HG03196 (cell line): ENCODE results near the gene STIM2.
"Not testable (repeated sequence)": the region's sequence is repeated elsewhere in the genome, so short reads cannot be mapped to it uniquely, and the experiment has no call there.

ENCODE experiments used
- ATAC-seq: cut with Tn5 transposase; IDR thresholded peaks from one replicate; pipeline ENCODE4 v1.9.1; 2021; ENCODE audit not compliant: unreplicated experiment

The STIM2 gene

DNA sequence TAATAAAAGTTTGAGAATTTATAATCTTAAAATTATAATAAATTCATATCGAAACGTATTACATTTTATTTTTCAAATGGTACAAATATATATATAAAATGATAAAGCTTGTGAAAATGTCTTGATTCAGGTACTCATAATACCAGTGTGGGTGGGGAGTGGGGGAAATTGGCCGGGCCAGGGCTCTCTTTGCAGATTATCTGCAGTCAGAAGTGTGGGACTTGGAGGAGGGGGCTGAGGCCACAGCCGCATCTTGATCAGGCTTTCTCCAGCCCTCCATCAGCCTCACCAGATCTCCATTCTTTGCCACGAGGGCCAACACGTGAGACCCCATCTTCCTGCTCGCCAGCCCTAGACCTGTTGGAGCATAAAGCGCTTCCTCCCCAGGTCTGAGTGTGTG, 86.7 kb downstream of the STIM2 start:
- no peak for ATAC-seq

DNA sequence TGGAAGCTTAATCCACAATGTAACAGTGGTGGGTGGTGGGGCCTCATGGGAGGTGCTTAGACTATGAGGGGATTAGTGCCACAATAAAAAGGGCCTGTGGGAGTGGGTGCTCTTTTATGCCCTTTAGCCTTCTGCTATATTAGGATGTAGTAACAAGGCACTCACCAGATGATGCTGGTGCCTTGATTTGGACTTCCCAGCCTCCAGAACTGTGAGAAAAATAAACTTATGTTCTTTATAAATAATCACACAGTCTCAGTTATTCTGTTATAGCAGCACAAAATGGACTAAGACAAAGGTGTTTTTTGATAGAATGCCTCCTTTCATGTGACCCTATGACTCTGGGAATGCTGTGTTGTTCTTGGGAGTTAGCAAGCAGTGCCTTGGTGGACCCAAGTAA, 89.8 kb downstream of the STIM2 start:
- no peak for ATAC-seq

DNA sequence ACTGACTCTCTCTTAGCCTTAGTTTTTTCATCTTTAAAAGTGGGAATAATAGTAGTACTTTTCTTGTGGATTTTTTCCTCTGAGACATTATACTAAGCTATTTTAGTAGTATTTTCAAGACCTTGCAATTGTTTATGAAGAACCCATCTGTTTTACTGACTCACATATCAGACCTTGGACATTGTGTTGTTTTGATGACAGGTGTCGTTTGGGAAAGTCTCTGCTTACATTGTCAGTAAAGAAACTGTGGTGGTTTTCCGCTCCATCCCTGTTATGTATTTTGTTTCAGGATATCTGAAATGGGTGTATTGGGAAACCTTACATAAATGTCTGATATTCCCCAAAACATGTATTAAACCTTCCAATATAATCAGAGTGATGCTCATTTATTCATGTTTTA, 92.2 kb downstream of the STIM2 start:
- no peak for ATAC-seq

DNA sequence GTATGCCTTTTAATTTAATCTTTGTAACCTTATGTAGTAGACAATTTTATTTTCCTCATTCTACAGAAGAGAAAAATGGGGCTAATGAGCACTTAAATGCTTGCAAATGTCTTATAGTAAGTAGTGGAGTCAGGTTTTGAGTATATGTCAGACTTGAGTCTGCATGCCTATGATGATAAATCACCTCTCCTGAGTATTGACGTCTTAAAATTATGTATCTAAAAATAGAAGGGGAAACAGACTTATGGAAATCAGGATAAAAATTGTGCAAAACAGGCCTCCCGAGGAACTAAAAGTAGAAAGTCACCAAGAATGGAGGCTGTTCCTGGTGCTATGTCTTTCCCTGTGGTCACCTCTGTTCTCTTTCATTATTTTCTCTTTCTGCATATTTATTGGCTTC, 92.7 kb downstream of the STIM2 start:
- no peak for ATAC-seq

DNA sequence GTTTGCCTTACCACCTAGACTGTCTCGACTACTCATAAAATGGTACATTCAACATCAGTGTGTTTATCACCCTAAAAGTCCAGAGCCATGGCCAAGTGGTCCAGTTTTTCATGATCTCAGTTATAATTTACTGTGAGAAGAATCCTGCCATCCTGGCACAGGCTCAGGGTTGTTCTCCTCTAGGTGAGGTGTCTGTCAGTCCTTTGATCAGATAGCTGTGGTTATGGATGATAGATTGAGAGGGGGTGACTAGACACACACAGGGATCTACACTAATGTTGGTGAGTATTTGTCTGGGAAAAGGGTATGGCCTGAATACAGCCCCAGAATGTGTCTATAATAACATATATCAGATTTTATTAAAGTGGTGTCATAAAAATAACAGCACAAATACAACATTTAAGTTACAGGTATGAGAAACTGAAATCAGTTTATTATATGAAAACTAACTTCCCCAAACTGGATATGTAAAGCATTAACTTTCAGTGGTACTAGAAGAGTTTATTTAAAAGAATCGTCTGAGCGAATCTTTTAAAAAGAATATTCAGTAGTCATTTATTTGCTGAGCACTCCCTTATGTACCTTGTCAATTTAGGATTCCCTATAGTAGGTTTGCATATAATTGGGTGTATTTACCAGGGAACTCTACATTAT, 93.3 kb downstream of the STIM2 start:
- ATAC-seq = no peak

DNA sequence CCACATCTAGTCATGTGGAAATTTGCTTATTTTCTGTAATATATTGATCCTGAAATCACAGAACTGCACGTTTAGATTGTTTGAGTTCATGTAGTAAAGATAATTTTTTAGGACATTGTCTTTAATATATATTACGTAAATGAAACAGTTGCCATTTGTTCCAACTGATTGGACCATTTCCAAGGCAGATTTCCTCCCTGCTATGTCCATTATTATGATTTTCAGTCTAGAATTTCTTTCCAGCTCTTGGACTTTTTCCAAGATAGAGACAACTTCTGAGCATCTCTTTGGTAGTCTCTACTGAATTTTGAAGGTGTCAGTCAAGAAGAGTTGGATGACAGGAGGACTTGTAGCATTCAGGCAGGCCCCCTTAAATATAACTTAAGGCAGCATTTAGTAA, 94.6 kb downstream of the STIM2 start:
- no peak for ATAC-seq

DNA sequence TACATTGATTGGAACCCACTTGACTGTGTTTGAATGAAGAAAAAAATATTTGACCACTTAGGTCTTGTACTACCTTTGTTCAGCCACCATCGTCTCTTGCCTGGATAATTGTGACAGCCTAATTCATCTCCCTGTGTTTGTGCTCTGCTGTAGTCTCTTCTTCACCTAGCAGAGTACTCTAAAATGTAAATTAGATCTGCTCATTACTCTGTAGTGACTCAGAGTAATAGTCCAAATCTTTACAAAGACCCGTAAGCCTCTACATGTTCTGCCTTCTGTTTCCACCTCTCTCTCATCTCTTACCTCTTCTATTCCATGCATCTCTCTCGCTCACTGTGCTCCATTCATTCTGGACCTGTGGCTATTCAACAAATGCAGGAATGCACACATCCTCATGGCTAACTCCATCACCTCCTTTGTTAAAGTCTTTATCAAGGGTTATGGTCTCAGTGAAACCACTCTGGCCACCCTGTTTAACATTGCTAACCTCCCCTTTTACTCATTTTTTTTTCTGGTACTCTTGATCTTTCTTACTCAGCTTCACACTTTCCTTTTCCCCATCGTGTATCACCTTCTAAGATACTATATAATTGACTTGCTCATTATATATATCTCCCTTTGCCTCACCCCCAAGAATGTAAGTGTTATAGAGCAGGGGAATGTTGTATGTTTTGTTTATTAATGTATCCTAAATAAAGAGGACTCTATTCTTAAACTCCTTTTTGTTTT, 98.4 kb downstream of the STIM2 start:
- no peak for ATAC-seq

DNA sequence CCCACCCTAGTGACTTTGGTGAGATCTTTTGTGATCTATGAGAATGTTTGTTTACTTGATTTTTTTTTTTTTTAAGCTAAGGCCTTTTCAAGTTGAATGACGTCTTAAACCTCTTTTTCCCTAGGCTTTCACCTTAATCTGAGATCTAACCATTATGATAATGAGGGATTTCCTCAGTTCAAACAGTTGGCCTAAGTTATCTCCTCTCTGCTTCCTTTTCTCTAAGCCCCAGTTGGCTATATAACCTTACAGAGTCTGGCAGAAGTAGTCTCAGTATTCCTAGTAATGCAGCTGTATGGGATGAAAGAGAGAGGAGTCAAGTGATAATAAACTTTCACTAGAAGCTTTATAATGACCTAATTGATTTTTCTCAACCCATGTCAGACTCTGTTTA, 99.0 kb downstream of the STIM2 start:
- ATAC-seq = no peak

DNA sequence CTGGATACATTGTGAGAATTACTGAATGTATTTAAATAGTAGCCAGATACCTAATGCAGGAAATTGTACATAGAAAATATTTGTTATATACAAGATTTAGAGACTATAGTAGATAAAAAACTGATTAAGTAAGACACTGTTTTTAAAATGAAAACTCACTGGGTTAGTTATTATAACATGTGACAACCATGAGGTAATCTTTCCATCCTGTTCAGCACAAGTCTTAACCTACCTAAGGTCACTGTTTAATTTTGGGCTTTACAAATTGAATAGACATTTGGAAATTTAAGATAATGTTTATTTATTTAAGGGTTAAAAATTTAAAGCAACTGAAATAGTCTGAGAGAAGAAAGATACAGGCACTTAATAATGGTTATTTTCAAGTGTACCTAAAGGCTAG, 102.1 kb downstream of the STIM2 start:
- no peak for ATAC-seq

DNA sequence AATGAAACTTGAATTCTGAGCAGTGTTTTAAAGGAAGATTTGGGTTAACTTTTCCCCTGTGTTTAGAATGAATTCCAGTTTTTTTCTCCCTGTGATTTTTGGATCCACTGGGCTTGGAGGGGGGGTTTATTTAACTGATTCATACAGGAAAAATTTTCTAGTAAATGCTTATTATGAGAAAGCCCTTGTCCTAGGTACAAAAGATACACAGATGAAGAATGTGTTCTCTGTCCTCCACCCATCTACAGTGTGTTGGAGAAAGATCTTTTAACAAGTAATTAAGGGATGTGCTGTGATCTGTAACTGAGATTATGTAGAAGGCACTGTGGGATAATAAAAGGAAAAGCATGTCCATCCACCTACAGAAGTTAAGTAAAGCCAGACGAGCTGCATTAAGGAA, 103.9 kb downstream of the STIM2 start:
- no peak for ATAC-seq

DNA sequence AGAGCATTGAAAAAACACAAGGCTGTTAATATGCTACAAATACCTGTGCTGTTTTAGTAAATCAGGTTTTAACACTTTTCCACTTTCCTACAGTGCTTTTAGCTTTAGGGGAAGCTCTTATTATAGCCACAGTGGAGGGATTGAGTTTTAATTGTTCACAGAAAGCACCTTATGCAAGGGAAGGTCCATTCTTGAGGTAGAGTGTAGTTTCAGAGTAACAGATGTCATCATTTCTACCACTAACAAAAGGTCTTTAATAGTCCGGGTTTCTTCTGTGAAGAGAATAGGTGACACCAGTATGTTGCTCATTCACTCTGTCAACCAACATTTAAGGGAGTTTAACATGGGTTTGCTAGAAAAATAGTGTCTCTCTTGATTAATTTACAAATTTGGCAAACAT, 104.4 kb downstream of the STIM2 start:
- ATAC-seq = no peak

DNA sequence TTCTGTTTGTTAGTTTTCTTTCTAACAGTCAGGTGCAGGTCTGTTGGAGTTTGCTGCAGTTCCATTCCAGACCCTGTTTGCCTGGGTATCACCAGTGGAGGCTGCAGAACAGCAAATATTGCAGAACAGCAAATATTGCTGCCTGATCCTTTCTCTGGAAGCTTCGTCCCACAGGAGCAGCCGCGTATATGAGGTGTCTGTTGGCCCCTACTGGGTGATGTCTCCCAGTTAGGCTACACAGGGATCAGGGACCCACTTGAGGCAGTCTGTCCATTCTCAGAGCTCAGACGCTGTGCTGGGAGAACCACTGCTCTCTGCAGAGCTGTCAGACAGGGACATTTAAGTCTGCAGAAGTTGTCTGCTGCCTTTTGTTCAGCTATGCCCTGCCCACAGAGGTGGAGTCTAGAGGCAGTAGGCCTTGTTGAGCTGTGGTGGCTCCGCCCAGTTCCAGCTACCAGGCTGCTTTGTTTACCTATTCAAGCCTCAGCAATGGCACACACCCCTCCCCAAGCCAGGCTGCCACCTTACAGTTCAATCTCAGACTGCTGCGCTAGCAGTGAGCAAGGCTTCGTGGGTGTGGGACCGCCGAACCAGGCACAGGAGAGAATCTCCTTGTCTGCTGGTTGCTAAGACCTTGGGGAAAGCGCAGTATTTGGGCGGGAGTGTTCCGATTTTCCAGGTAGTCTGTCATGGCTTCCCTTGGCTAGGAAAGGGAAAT, 115.0 kb downstream of the STIM2 start:
- ATAC-seq = not testable (repeated sequence)

DNA sequence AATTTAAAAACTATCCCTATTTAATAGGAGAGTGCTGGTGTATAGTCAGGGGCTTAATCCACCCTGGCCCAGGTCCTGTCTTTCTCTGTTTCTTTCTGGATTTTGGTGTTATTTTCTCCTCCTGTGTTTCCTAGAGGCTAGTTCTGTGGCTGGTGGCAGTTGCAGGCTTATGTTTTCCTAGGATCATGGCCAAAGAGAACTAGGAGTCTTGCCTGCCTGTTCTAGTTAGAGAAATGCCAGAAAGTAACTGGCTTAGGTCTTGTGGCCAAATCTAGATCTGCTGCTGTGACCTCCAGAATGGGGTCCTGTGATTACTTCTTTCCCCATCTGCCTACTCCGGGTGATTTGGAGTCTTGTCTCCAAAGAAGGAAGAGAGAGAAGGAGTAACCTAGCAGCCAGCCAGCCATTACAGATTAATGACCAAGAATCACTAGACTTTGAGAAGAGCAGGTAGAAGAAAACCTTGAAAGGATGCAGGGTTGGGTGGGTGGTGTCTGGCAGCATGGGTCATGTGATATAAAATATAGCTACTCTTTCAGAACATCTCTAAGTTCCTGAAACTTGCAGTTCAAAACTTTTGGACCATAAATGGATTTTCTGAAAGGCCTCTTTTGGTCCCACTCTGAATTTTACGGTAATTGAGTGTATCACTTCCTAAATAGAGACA, 117.9 kb downstream of the STIM2 start:
- ATAC-seq = no peak

DNA sequence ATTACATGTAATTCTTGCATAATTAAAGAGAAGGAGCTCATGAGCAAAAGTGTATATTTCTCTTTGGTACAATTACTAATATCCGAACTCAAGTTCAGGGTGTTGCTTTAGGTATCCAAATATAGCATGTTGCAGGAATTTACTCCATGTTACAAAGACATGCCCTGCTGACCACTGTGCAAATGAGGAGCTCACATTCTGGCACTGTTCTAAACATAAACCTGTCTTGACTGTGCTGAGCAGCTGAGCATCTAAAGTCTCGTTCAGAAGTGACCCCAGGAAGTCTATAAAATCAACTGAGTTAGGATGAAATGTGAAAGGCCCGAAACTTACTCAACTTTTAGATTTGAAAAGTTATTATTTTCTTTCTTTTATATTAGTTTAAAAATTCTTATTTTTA, 124.3 kb downstream of the STIM2 start:
- no peak for ATAC-seq

DNA sequence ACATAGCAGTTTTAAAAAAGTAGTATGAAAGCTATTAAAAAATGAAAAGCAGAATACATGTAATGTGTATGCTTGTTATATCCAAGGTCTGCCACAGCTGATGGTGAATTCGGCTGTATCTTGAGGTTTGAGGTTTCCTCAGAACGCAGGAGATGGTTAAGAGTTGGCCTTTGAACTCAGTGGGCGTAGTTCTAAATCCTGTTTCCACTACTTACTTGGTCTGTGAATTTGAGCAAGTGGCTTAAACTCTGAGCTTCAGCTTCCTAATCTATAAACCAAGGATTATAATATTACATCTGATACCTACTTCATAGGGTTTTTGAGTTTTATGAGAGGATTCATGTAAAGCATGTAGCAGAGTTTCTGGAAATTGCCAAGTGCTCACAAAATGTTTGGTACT, 125.2 kb downstream of the STIM2 start:
- ATAC-seq = peak; percentile 73

DNA sequence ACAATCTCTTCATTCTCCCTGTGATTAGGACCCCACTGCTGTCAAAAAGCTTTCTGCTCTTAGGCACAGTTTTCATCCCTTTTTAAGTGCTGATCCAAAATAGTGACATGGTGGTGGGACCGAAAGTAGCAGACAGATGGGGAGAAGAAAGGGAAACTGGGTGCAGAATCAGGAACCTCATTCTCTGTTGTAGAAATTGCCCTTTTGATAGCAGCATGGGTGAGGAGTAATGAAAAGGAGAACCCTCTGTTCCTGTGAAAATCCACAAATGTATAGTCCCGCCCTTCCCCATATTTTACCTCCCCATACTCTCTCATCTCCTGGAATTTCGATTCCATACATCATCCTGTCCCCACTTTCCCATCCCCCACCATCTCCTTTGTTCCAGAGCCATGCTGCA, 126.5 kb downstream of the STIM2 start:
- no peak for ATAC-seq

DNA sequence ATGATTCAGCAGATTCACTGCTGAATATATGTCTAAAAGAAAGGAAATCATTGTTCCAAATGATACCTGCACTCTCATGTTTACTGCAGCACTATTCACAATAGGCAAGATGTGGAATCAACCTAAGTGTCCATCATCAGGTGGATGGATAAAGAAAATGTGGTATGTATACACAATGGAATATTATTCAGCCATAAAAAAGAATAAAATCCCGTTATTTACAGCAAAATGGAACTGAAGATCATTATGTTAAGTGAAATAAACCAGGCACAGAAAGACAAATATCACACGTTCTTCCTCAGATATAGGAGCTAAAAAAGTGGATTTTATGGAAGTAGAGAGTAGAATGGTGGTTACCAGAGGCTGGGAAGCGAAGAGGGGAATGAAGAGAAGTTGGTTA, 130.4 kb downstream of the STIM2 start:
- ATAC-seq = no peak

DNA sequence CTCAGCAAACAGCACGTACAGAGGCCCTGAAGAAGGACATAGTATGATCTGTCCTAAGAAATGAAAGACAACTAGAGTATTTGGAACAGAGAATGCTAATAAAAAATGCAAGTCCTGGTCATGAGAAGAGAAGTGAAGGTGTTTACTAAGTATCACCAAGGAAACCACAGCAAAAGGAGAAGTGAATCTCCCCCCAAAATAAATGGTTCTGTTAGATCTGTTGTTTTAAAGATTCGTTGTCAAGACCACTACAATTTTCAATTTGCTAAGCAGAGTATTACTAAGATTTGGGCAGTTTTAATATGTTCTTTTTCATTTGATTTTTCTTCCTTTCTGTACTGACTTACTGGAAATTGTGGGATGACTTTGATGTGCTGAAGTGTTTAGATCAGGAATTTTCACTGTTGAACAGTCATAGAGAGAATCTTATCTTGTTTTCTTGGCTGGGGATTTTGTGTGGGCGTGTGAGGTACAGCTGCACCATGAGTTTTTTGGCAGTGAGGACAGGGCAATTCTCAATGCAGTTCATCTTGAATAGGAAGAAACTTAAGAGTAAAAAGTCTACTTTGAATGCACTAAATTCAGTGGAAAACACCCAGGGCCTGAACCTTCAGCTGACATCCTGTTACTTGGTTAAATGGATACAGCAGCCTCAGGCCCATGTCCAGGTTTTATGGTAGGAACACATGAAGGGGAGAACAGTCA, 132.2 kb downstream of the STIM2 start:
- peak; percentile 94 for ATAC-seq

DNA sequence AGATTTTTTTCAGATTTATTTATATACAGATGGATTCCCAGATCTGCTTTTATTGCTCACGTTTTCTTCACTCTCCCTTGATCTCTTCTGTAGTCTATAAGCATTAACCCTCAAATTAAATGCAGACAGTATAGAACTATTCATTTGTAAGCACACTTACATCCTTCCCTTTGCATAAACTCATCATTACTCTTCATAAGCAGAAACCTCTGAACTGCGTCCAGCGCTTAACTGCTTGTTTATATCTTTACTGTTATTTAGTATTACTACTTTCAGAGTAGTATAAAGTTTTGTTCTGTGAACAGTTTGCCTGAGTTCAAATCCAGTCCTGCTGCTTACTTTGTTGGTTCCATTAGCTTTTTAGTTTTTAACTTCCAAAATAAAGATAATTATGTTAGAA, 132.9 kb downstream of the STIM2 start:
- ATAC-seq = no peak

DNA sequence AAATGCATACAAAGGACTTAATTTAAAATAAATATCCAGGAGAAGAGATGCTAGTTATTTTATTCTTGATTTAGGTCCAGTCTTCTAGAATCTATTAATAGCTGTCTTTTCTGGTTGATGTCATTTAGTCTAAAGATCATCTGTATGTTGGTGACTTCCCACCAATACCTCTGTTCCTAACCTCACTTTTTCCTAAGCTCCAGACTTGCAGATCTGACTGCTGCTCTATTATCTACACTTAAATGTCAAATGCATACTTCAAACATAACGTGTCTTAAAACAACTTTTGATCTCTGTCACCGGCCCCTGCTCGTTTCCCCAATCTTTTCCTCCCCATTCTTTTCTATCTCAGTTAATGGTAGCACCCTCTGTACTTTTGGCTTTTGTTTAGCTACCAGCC, 133.3 kb downstream of the STIM2 start:
- no peak for ATAC-seq

DNA sequence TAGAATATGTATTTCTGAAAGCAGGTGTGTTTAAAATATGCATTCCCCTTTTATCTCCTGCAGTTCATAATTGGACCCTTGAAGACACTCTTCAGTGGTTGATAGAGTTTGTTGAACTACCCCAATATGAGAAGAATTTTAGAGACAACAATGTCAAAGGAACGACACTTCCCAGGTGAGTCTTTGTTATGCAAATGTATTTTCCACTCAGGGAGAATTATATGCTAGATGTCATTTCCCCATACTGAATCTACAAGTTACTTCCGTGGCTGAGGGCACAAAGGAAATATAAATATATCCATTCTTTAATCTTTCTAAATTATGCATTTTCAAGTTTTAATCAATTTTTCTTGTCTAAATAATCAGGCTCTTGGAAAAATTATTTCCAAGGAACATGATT, 134.7 kb downstream of the STIM2 start:
- no peak for ATAC-seq
